H1 (cell line): ENCODE data around the gene DBNDD1. TPM values are rescaled to one million over a fixed set of nuclear protein-coding genes. Genes with fewer than 3 reads are reported as not detected.

Experiments
- CTCF ChIA-PET: fragments of 300-600 bp; sonication (Branson Sonifier 250); formaldehyde crosslinking; loops from one replicate; lab custom pipeline; 2021; ENCODE audit not compliant: partially characterized antibody; lab: Charles Lee
- POLR2A ChIA-PET: fragments of 300-600 bp; sonication (Branson Sonifier 250); formaldehyde crosslinking; loops from one replicate; lab custom pipeline; 2021; ENCODE audit warnings: inconsistent platforms; ENCODE audit not compliant: partially characterized antibody; lab: Charles Lee
- DNase-seq, 2 experiments: peaks; one replicate each; pipeline versions ENCODE4 v3.0.0 to v3.0.0-alpha.2; 2010 to 2022; ENCODE audit warnings: low spot score in 2 of 2, low read depth in 1 of 2, mixed read lengths in 1 of 2
- FAIRE-seq: peaks from 2 replicates; lab custom pipeline; 2011; peaks lifted over from hg19 to GRCh38; lab: Jason Lieb, UNC
- H2AFZ ChIP-seq: 2 replicates; pipeline ENCODE4 v1.8.1; 2012; ENCODE audit warnings: low read length, inconsistent platforms
- H2AK5ac ChIP-seq: 2 replicates; pipeline ENCODE4 v1.6.1; 2013; ENCODE audit warnings: low read depth, low read length
- H2BK120ac ChIP-seq: replicated peaks from 2 replicates; pipeline ENCODE3; 2013; ENCODE audit warnings: low read depth, low read length, inconsistent platforms
- H2BK12ac ChIP-seq: 2 replicates; pipeline ENCODE4 v1.6.1; 2013; ENCODE audit warnings: low read depth, low read length
- H2BK15ac ChIP-seq: 2 replicates; pipeline ENCODE4 v1.6.1; 2013; ENCODE audit warnings: low read length
- H2BK20ac ChIP-seq: 2 replicates; pipeline ENCODE4 v1.6.1; 2013; ENCODE audit warnings: low read length
- H2BK5ac ChIP-seq: 2 replicates; pipeline ENCODE4 v1.6.1; 2013; ENCODE audit warnings: low read depth, low read length
- H3K14ac ChIP-seq: 2 replicates; pipeline ENCODE4 v1.6.1; 2013; ENCODE audit warnings: inconsistent platforms; ENCODE audit not compliant: insufficient read length
- H3K18ac ChIP-seq: 2 replicates; pipeline ENCODE4 v1.6.1; 2013; ENCODE audit warnings: low read length; ENCODE audit errors: extremely low read depth
- H3K23ac ChIP-seq: 2 replicates; pipeline ENCODE4 v1.6.1; 2013; ENCODE audit warnings: inconsistent platforms; ENCODE audit not compliant: insufficient read length
- H3K23me2 ChIP-seq: 2 replicates; pipeline ENCODE4 v1.6.1; 2013; ENCODE audit warnings: low read depth, low read length
- H3K27ac ChIP-seq: 2 replicates; pipeline ENCODE4 v1.6.1; 2011; ENCODE audit warnings: low read depth, low read length, inconsistent platforms
- H3K27me3 ChIP-seq, 4 experiments: replicated peaks in 1 of 4; 1 replicate in 1 of 4; 2 replicates in 3 of 4; pipeline versions ENCODE4 v1.6.1 to v1.8.1; 2011 to 2013; ENCODE audit warnings: low read length in 3 of 4, mild to moderate bottlenecking in 3 of 4, inconsistent platforms in 2 of 4, mixed read lengths in 2 of 4, moderate library complexity in 1 of 4; ENCODE audit not compliant: control insufficient read depth in 3 of 4, insufficient read depth in 3 of 4; ENCODE audit errors: extremely low read depth in 1 of 4
- H3K36me3 ChIP-seq, 4 experiments: 2 replicates each; pipeline versions ENCODE4 v1.6.1 to v1.8.1; 2011 to 2013; ENCODE audit warnings: mild to moderate bottlenecking in 4 of 4, low read length in 3 of 4, moderate library complexity in 2 of 4, control low read depth in 1 of 4, inconsistent platforms in 1 of 4; ENCODE audit not compliant: insufficient read depth in 4 of 4, control insufficient read depth in 2 of 4
- H3K4ac ChIP-seq: replicated peaks from 2 replicates; pipeline ENCODE3; 2013; ENCODE audit warnings: low read length, low read depth, mixed read lengths, inconsistent platforms; ENCODE audit not compliant: insufficient read length
- H3K4me1 ChIP-seq, 4 experiments: replicated peaks in 1 of 4; 1 replicate in 1 of 4; 2 replicates in 3 of 4; pipeline versions ENCODE4 v1.6.1 to v1.8.1; 2011 to 2013; ENCODE audit warnings: low read length in 3 of 4, inconsistent platforms in 2 of 4, mixed read lengths in 1 of 4; ENCODE audit not compliant: insufficient read depth in 4 of 4, control insufficient read depth in 3 of 4
- H3K4me2 ChIP-seq, 2 experiments: 2 replicates each; pipeline versions ENCODE4 v1.6.1 to v1.8.1; 2011 to 2013; ENCODE audit warnings: low read depth in 2 of 2, low read length in 2 of 2, control low read depth in 1 of 2, inconsistent platforms in 1 of 2, mild to moderate bottlenecking in 1 of 2; ENCODE audit not compliant: insufficient read depth in 1 of 2
- H3K4me3 ChIP-seq, 4 experiments: fragments of 200-600, 300-600 bp in 1 of 4; sonication (generic), shearing (Covaris generic), sonication (Bioruptor Twin) in 1 of 4; 2 replicates each; pipeline versions ENCODE4 v1.5.1 to v1.8.1; 2011 to 2016; ENCODE audit warnings: low read length in 4 of 4, low read depth in 3 of 4, control low read depth in 2 of 4, inconsistent platforms in 2 of 4, mild to moderate bottlenecking in 2 of 4, mixed read lengths in 1 of 4, moderate library complexity in 1 of 4; ENCODE audit not compliant: insufficient read depth in 2 of 4; ENCODE audit errors: extremely low read depth in 1 of 4
- H3K56ac ChIP-seq: replicated peaks from 2 replicates; pipeline ENCODE3; 2013; ENCODE audit warnings: low read depth, mild to moderate bottlenecking, mixed read lengths, low read length, inconsistent platforms; ENCODE audit not compliant: insufficient read length
- H3K79me1 ChIP-seq: 2 replicates; pipeline ENCODE4 v1.6.1; 2013; ENCODE audit warnings: low read depth, low read length, control low read depth
- H3K79me2 ChIP-seq, 2 experiments: 2 replicates each; pipeline versions ENCODE4 v1.6.1 to v1.8.1; 2012 to 2013; ENCODE audit warnings: low read length in 2 of 2, mild to moderate bottlenecking in 2 of 2, inconsistent platforms in 1 of 2; ENCODE audit not compliant: insufficient read depth in 2 of 2, control insufficient read depth in 1 of 2
- H3K9ac ChIP-seq, 4 experiments: replicated peaks in 1 of 4; 1 replicate in 1 of 4; 2 replicates in 3 of 4; pipeline versions ENCODE4 v1.6.1 to v1.8.1; 2011 to 2013; ENCODE audit warnings: low read depth in 3 of 4, low read length in 3 of 4, control low read depth in 2 of 4, mild to moderate bottlenecking in 2 of 4, moderate library complexity in 2 of 4, inconsistent platforms in 1 of 4; ENCODE audit errors: extremely low read depth in 1 of 4
- H3K9me3 ChIP-seq, 2 experiments: 2 replicates each; pipeline versions ENCODE4 v1.6.1 to v1.8.1; 2012 to 2013; ENCODE audit warnings: mild to moderate bottlenecking in 2 of 2, moderate library complexity in 2 of 2, control low read depth in 1 of 2, inconsistent platforms in 1 of 2, low read depth in 1 of 2, low read length in 1 of 2, mixed read lengths in 1 of 2; ENCODE audit not compliant: insufficient read depth in 2 of 2
- H4K20me1 ChIP-seq, 2 experiments: replicated peaks in 1 of 2; 2 replicates each; pipeline versions ENCODE3 to v1.8.1; 2011 to 2013; ENCODE audit warnings: inconsistent platforms in 2 of 2, low read length in 2 of 2, mild to moderate bottlenecking in 1 of 2; ENCODE audit not compliant: insufficient read depth in 2 of 2, control insufficient read depth in 1 of 2
- H4K5ac ChIP-seq: 2 replicates; pipeline ENCODE4 v1.6.1; 2013; ENCODE audit warnings: low read length, low read depth, mixed read lengths, inconsistent platforms; ENCODE audit not compliant: insufficient read length
- H4K8ac ChIP-seq: 2 replicates; pipeline ENCODE4 v1.8.0; 2013; ENCODE audit warnings: mild to moderate bottlenecking, moderate library complexity, low read length, inconsistent platforms; ENCODE audit not compliant: insufficient read depth; ENCODE audit errors: extremely low read depth
- H4K91ac ChIP-seq: replicated peaks from 2 replicates; pipeline ENCODE3; 2013; ENCODE audit warnings: low read length, mixed read lengths, inconsistent platforms; ENCODE audit not compliant: insufficient read length
- BCL11A ChIP-seq, 2 experiments: IDR thresholded peaks; one replicate each; pipeline ENCODE4 v1.6.1; 2011; ENCODE audit warnings: low read depth in 2 of 2, low read length in 2 of 2, mild to moderate bottlenecking in 2 of 2
- CBX8 ChIP-seq: fragments of 300-800, 300-1000 bp; sonication (generic); IDR thresholded peaks from 2 replicates; pipeline ENCODE4 v1.7.1; 2016; ENCODE audit warnings: low read depth, low read length, borderline replicate concordance
- CHD2 ChIP-seq: IDR thresholded peaks from 2 replicates; pipeline ENCODE4 v1.6.1; 2012; ENCODE audit warnings: low read length, improper control_type of control experiment
- HDAC6 ChIP-seq: IDR thresholded peaks from one replicate; pipeline ENCODE4 v1.7.1; 2012; ENCODE audit warnings: low read depth, mild to moderate bottlenecking, inconsistent platforms, low read length, moderate library complexity
- JUND ChIP-seq: IDR thresholded peaks from 2 replicates; pipeline ENCODE4 v1.6.1; 2011; ENCODE audit warnings: mild to moderate bottlenecking, improper control_type of control experiment, low read length
- KDM4A ChIP-seq: IDR thresholded peaks from one replicate; pipeline ENCODE4 v1.7.1; 2012; ENCODE audit warnings: low read depth, mild to moderate bottlenecking, moderate library complexity, low read length, inconsistent platforms; ENCODE audit not compliant: severe bottlenecking
- MAFK ChIP-seq: IDR thresholded peaks from 2 replicates; pipeline ENCODE4 v1.6.1; 2012; ENCODE audit warnings: low read depth, mild to moderate bottlenecking, improper control_type of control experiment, low read length
- RXRA ChIP-seq: IDR thresholded peaks from 2 replicates; pipeline ENCODE4 v1.6.1; 2011; ENCODE audit warnings: low read depth, mild to moderate bottlenecking, low read length, moderate library complexity; ENCODE audit not compliant: insufficient read depth
- SIX5 ChIP-seq: IDR thresholded peaks from 2 replicates; pipeline ENCODE4 v1.6.1; 2011; ENCODE audit warnings: mild to moderate bottlenecking, low read depth, low read length
- SUZ12 ChIP-seq: fragments of 200-600 bp; sonication (generic); IDR thresholded peaks from 2 replicates; pipeline ENCODE4 v1.6.1; 2012; ENCODE audit warnings: mild to moderate bottlenecking, inconsistent platforms, low read length, moderate library complexity, mixed read lengths
- TBP ChIP-seq: IDR thresholded peaks from 2 replicates; pipeline ENCODE4 v1.6.1; 2011; ENCODE audit warnings: low read depth, low read length, improper control_type of control experiment
- TEAD4 ChIP-seq: IDR thresholded peaks from 2 replicates; pipeline ENCODE4 v1.6.1; 2012; ENCODE audit warnings: low read depth, low read length, inconsistent platforms, mixed read lengths
- WGBS, 2 experiments: shearing (Covaris generic) in 1 of 2; methylation state at CpG; one replicate each; pipeline versions ENCODE4 v1.1.6 to v1.1.7; 2013 to 2015; ENCODE audit warnings: low lambda C conversion rate in 2 of 2, mixed read lengths in 2 of 2, inconsistent platforms in 1 of 2, low coverage in 1 of 2, missing lambda C conversion rate in 1 of 2; ENCODE audit not compliant: insufficient replicate concordance in 2 of 2, insufficient coverage in 1 of 2, insufficient read length in 1 of 2; ENCODE audit errors: extremely low coverage in 1 of 2, missing lambda C conversion rate in 1 of 2; 5-methylcytosine and 5-hydroxymethylcytosine counted together
- polyA plus RNA-seq, 7 experiments: library from polyadenylated mRNA; depleted of rRNA in 3 of 7; stranded (reverse) in 5 of 7; unstranded in 2 of 7; fragments of >200 nt in 5 of 7; fragments of 200-250 nt in 2 of 7; gene quantifications; 1 replicate in 5 of 7; 2 replicates in 1 of 7; 4 replicates in 1 of 7; pipeline versions ENCODE4 v1.2.1 to v1.2.3, GENCODE V29; 2011 to 2013; ENCODE audit warnings: missing spikeins in 2 of 7, mixed read lengths in 2 of 7
- total RNA-seq: library from RNA; stranded (reverse); fragmentation: NEBNext Ultra II Directional; extraction: Animal tissue kit (Norgen Biotek cat#: 25700); gene quantifications from 2 replicates; pipeline ENCODE4 v1.2.1, GENCODE V29; 2021
- TF ChIP-seq, protein P1 (sequence below): IDR thresholded peaks from 2 replicates; pipeline ENCODE4 v1.6.1; 2012; ENCODE audit warnings: inconsistent platforms
- TF ChIP-seq, protein P2 (sequence below): IDR thresholded peaks from 2 replicates; pipeline ENCODE4 v1.6.1; 2012; ENCODE audit warnings: inconsistent platforms

Gene DBNDD1
- total and polyA plus RNA-seq, 2 of the 8 experiments (the other 6 are each of a cell fraction or from before 2014, with no cell fraction given): 69.9 to 92.6 TPM

DNA sequence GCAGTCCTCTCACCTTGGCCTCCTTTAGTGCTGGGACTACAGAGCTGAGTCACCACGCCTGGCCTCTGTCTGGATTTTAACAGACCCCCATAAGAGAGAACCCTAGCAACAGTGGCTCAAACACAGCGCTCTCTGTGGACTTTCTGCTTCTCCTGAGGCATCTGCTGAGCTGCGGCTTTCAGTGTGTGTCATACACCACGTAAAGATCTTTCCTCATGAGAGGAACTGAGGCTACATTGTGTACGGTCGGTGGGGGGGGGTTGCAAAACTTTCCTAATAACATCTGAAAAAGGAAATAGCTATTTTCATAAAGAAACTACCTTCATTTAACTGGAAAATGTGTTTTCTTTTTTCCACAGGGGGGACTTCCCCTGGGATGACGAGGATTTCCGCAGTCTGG is 37.8 kb downstream of the DBNDD1 start:
- no peak overlapping the region for H4K91ac ChIP-seq
- no peak overlapping the region for H3K4me2 ChIP-seq
- no peaks in the 10 kb centered on the region; a peak in 1 of 7 replicates for H3K27me3 ChIP-seq
- H3K4me1 ChIP-seq: no peaks in the 10 kb centered on the region
- H3K23me2 ChIP-seq: no peaks in the 10 kb centered on the region
- no peak overlapping the region for H3K23ac ChIP-seq
- no peak overlapping the region for H3K14ac ChIP-seq
- no peak overlapping the region for H2BK5ac ChIP-seq
- no peak overlapping the region for H4K5ac ChIP-seq
- WGBS, 2 experiments: 90% methylated on average over 8 of the region's 8 CpGs; no CpG with 5 or more reads in 1 of the 2 experiments
- ChIA-PET POLR2A (interaction anchor here (1.0 to 1.5 kb wide), 5 partner anchors 9 to 24 kb away, joined by 3 read pairs; no protein-coding TSS in a partner anchor), CTCF (interaction anchor here (1.0 kb wide), 1 partner anchor 37 kb away, joined by 3 read pairs; the partner anchor contains the start of gene DBNDD1)
- H3K36me3 ChIP-seq: peaks cover 17 to 71% (median 48%) of the 10 kb centered on the region in 4 experiments
- no peaks in the 10 kb centered on the region for H3K9me3 ChIP-seq
- H2BK15ac ChIP-seq: no peak overlapping the region
- H3K4ac ChIP-seq: no peak overlapping the region
- no peak overlapping the region for H2AK5ac ChIP-seq
- H3K27ac ChIP-seq: no peak overlapping the region
- no peak overlapping the region for H3K9ac ChIP-seq
- no peak overlapping the region for H2BK120ac ChIP-seq
- FAIRE-seq: no peak
- no peak overlapping the region for H3K4me3 ChIP-seq
- H3K79me2 ChIP-seq: peaks cover 0 to 9% of the 10 kb centered on the region in 2 experiments; a peak in 2 of 4 replicates
- H3K56ac ChIP-seq: no peak overlapping the region
- H3K79me1 ChIP-seq: peaks cover 6% of the 10 kb centered on the region
- no peak overlapping the region for H4K8ac ChIP-seq
- H2BK20ac ChIP-seq: no peak overlapping the region
- no peak overlapping the region for H2BK12ac ChIP-seq
- no peak overlapping the region for H2AFZ ChIP-seq
- no peak overlapping the region for H3K18ac ChIP-seq
- no peak for DNase-seq
- peaks cover 0 to 10% of the 10 kb centered on the region in 2 experiments for H4K20me1 ChIP-seq
- TF ChIP-seq SUZ12: no peak
- TF ChIP-seq TEAD4: no peak
- TF ChIP-seq RXRA: no peak
- TF ChIP-seq, protein P1, sequence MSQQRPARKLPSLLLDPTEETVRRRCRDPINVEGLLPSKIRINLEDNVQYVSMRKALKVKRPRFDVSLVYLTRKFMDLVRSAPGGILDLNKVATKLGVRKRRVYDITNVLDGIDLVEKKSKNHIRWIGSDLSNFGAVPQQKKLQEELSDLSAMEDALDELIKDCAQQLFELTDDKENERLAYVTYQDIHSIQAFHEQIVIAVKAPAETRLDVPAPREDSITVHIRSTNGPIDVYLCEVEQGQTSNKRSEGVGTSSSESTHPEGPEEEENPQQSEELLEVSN: no peak
- TF ChIP-seq TBP: no peak
- no peak for TF ChIP-seq JUND
- no peak for TF ChIP-seq HDAC6
- TF ChIP-seq, protein P2, sequence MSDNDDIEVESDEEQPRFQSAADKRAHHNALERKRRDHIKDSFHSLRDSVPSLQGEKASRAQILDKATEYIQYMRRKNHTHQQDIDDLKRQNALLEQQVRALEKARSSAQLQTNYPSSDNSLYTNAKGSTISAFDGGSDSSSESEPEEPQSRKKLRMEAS: no peak
- TF ChIP-seq BCL11A (IDR thresholded peaks at IDR 0.05; ENCODE audit: low read depth in 2 of 2, low read length in 2 of 2): no peak
- no peak for TF ChIP-seq MAFK
- TF ChIP-seq CHD2: no peak
- no peak for TF ChIP-seq CBX8
- TF ChIP-seq KDM4A: no peak
- TF ChIP-seq SIX5: no peak
